ENCODE results near the gene SAA4.
"Not testable (repeated sequence)": the region's sequence is repeated elsewhere in the genome, so short reads cannot be mapped to it uniquely, and the experiment has no call there.

The SAA4 gene

GRCh38 chr11:18203723-18204122 is 32.9 kb downstream of the SAA4 start:
- H3K79me2 ChIP-seq = no peaks in the 10 kb centered on the region
- no peaks in the 10 kb centered on the region for H3K4me1 ChIP-seq
- H3K9me3 ChIP-seq (ENCODE audit: control insufficient read depth, low read length) = no peaks in the 10 kb centered on the region
- H3K27ac ChIP-seq = no peak overlapping the region
- no peak for TF ChIP-seq CTCF (IDR thresholded peaks at IDR 0.05)
- H2AFZ ChIP-seq = no peak overlapping the region
- H3K36me3 ChIP-seq (ENCODE audit: control insufficient read depth, insufficient read depth, low read length) = no peaks in the 10 kb centered on the region
- no peak overlapping the region for H3K4me2 ChIP-seq (ENCODE audit: low read length)
- no peak overlapping the region for H3K4me3 ChIP-seq (ENCODE audit: low read depth, low read length)
- no peaks in the 10 kb centered on the region for H3K27me3 ChIP-seq (ENCODE audit: control insufficient read depth, insufficient read depth, low read length)
- H3K9ac ChIP-seq = no peak overlapping the region

DNA sequence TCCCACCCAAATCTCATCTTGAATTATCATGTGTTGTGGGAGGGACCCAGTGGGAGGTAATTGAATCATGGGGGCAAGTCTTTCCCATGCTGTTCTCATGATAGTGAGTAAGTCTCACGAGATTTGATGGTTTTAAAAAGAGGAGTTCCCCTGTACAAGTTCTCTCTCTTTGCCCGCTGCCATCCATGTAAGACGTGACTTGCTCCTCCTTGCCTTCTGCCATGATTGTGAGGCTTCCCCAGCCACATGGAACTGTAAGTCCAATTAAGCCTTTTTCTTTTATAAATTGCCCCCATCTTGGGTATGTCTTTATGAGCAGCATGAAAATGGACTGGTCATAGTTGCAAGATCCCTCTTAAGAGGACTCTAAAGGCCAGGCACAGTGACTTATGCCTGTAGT is 38.9 kb downstream of the SAA4 start:
- H3K36me3 ChIP-seq (ENCODE audit: control insufficient read depth, insufficient read depth, low read length); H3K4me2 ChIP-seq (ENCODE audit: low read length); H3K79me2 ChIP-seq; H3K4me1 ChIP-seq; H3K9me3 ChIP-seq (ENCODE audit: control insufficient read depth, low read length); H3K4me3 ChIP-seq (ENCODE audit: low read depth, low read length); H3K27ac ChIP-seq; H3K9ac ChIP-seq; H2AFZ ChIP-seq; H3K27me3 ChIP-seq (ENCODE audit: control insufficient read depth, insufficient read depth, low read length): not testable (repeated sequence)

DNA sequence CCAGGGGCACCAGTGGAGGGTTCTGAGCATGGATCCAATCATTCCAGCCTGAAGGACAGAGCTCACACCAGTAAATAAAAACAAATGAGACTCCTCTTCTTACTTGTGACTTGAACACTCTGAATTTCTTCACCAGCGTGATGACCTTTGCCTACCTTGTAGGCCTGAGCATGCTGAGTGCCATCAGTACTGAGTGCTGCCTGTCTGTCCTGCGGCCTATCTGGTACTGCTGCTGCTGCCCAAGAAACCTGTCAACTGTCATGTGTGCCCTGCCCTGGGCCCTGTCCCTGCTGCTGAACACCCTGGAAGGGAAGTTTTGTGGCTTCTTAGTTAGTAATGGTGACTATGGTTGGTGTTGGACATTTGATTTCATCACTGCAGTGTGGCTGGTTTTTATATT is 40.1 kb downstream of the SAA4 start:
- no peaks in the 10 kb centered on the region for H3K27me3 ChIP-seq (ENCODE audit: control insufficient read depth, insufficient read depth, low read length)
- no peaks in the 10 kb centered on the region for H3K9me3 ChIP-seq (ENCODE audit: control insufficient read depth, low read length)
- no peak overlapping the region for H2AFZ ChIP-seq
- H3K9ac ChIP-seq = no peak overlapping the region
- H3K4me2 ChIP-seq (ENCODE audit: low read length) = no peak overlapping the region
- H3K4me3 ChIP-seq (ENCODE audit: low read depth, low read length) = no peak overlapping the region
- H3K27ac ChIP-seq = no peak overlapping the region
- no peaks in the 10 kb centered on the region for H3K79me2 ChIP-seq
- H3K36me3 ChIP-seq (ENCODE audit: control insufficient read depth, insufficient read depth, low read length) = no peaks in the 10 kb centered on the region
- H3K4me1 ChIP-seq = no peaks in the 10 kb centered on the region
- no peak for TF ChIP-seq CTCF (IDR thresholded peaks at IDR 0.05)

DNA sequence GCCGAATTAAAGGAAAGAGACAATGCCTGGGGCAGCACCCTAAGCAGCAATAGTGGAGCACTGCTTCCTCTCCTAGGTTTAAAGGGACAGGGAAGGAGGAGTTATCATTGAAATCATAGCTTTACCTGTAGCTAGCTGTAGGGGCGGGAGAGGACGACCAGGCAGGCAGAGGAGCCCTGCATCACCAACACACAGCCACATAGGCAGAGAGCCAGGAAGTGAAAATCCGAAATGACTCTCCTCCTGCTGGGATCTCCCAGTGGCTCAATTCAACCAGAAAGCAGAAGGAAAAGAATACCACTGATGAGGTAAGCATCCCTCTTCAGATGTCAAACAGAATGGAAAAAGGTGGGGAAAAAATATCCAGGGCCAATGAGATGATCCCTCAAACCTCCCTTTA is 43.6 kb downstream of the SAA4 start:
- Histone ChIP-seq H2AFZ (no peak overlapping the region), H3K27me3 (ENCODE audit: control insufficient read depth, insufficient read depth, low read length) (no peaks in the 10 kb centered on the region), H3K4me3 (ENCODE audit: low read depth, low read length) (no peak overlapping the region), H3K79me2 (no peaks in the 10 kb centered on the region), H3K36me3 (ENCODE audit: control insufficient read depth, insufficient read depth, low read length) (no peaks in the 10 kb centered on the region), H3K9me3 (ENCODE audit: control insufficient read depth, low read length) (no peaks in the 10 kb centered on the region), H3K9ac (no peak overlapping the region), H3K4me2 (ENCODE audit: low read length) (no peak overlapping the region), H3K4me1 (no peaks in the 10 kb centered on the region), H3K27ac (no peak overlapping the region)
- TF ChIP-seq CTCF (IDR thresholded peaks at IDR 0.05) = no peak

- H2AFZ ChIP-seq = no peak overlapping the region
- H3K4me3 ChIP-seq (ENCODE audit: low read depth, low read length) = no peak overlapping the region
- H3K9me3 ChIP-seq (ENCODE audit: control insufficient read depth, low read length) = no peaks in the 10 kb centered on the region
- H3K9ac ChIP-seq = no peak overlapping the region
- no peak overlapping the region for H3K4me2 ChIP-seq (ENCODE audit: low read length)
- no peaks in the 10 kb centered on the region for H3K27me3 ChIP-seq (ENCODE audit: control insufficient read depth, insufficient read depth, low read length)
- H3K4me1 ChIP-seq = no peaks in the 10 kb centered on the region
- TF ChIP-seq CTCF (IDR thresholded peaks at IDR 0.05) = no peak
- no peak overlapping the region for H3K27ac ChIP-seq
- H3K79me2 ChIP-seq = no peaks in the 10 kb centered on the region
- no peaks in the 10 kb centered on the region for H3K36me3 ChIP-seq (ENCODE audit: control insufficient read depth, insufficient read depth, low read length)
Observed at GRCh38 chr11:18191376-18191775, 45.2 kb downstream of the SAA4 start.

DNA sequence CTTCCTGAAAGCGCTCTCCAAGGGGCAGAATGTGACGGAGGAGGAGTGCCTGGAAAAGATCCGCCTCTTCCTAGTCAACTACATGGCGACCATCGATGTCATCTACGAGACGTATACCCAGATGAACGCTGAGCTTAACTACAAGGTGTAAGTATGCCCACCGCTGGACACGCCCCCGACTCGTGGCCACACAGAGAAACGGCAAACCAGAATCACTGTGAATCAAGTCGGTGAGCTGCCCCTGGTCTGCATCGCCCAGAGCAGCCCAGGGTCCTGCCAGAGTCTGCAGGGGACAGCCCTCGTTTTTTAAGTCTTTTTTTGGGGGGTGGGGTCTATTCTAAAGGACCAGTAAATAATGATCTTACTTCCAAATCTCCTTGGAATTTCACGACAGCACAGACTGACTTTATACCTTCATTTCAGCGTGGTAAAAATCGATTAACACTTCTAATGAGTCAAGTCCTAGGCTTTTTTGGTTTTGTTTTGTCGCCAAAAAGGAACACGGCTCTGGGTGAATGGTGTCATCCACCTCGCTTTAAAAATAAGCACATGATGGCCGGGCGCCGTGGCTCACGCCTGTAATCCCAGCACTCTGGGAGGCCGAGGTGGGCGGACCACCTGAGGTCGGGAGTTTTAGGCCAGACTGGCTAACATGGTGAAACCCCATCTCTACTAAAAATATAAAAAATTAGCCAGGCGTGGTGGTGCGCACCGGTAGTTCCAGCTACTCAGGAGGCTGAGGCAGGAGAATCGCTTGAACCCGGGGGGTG is 46.9 kb downstream of the SAA4 start:
- not testable (repeated sequence) for H3K4me2 ChIP-seq (ENCODE audit: low read length); H3K79me2 ChIP-seq; H3K9me3 ChIP-seq (ENCODE audit: control insufficient read depth, low read length); H3K36me3 ChIP-seq (ENCODE audit: control insufficient read depth, insufficient read depth, low read length); H3K27ac ChIP-seq; H3K4me3 ChIP-seq (ENCODE audit: low read depth, low read length); H3K27me3 ChIP-seq (ENCODE audit: control insufficient read depth, insufficient read depth, low read length); H2AFZ ChIP-seq; H3K9ac ChIP-seq; H3K4me1 ChIP-seq
